Dermis blood vessel endothelial cell (primary cell): ENCODE data around the gene MGMT. TPM values are rescaled to one million over a fixed set of nuclear protein-coding genes. Genes with fewer than 3 reads are reported as not detected.

Experiments used
- DNase-seq: peaks from one replicate; pipeline ENCODE4 v3.0.0; 2010
- total RNA-seq: library from RNA; depleted of rRNA; stranded (reverse); fragments of >200 nt; gene quantifications from 2 replicates; pipeline ENCODE4 v1.2.3, GENCODE V29; 2014

MGMT gene
- total RNA-seq, 1 donor from 2014 or later, result 39.7 TPM

- DNase-seq, result no peak
These were observed 79.1 kb downstream of the MGMT start for GRCh38 chr10:129546106-129546505.

- no peak for DNase-seq
These were observed 80.6 kb downstream of the MGMT start for GRCh38 chr10:129547608-129548007.

DNA sequence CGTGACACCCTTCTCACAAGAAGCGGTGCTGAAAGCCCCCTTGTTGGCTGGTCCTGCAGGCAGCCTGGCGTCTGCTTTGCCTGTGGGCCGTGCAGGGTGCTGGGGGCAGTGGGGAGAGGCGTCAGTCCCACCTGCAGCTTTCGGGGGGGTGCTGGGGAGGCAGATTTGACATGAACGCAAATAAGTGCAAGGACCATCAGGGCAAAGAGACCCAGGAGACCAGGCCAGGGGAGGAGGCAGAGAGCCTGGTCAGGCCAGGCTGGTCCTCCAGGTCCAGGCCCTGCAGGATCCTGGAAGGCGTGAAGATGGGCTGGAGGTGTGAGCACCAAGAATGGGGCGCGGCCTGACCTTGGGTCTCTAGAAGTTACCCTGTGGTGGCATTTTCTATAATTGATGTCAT is 81.6 kb downstream of the MGMT start:
- DNase-seq, result no peak

- no peak for DNase-seq
These were observed 83.0 kb downstream of the MGMT start for GRCh38 chr10:129550076-129550475.

DNA sequence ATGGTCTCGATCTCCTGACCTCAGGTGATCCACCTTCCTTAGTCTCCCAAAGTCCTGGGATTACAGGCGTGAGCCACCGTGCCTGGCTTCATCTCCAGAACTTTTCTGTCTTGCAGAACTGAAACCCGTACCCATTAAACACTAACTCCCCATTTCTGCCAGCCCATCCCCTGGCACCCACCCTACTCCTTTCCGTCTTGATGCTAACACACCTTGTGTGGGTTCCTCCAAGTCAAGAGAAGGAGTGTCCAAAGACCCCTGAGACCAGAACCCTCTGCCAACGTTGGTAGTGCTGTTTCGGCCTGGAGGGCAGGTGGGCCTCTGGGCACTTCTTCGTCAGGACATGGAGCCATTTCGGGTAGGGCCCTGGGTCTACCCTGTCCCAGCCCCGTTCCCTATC is 83.6 kb downstream of the MGMT start:
- DNase-seq, result no peak

- DNase-seq, result no peak
These were observed 85.1 kb downstream of the MGMT start for GRCh38 chr10:129552119-129552518.

- DNase-seq, result no peak
These were observed 86.9 kb downstream of the MGMT start for GRCh38 chr10:129553928-129554327.

GRCh38 chr10:129556316-129556715 is 89.3 kb downstream of the MGMT start:
- no peak for DNase-seq

DNA sequence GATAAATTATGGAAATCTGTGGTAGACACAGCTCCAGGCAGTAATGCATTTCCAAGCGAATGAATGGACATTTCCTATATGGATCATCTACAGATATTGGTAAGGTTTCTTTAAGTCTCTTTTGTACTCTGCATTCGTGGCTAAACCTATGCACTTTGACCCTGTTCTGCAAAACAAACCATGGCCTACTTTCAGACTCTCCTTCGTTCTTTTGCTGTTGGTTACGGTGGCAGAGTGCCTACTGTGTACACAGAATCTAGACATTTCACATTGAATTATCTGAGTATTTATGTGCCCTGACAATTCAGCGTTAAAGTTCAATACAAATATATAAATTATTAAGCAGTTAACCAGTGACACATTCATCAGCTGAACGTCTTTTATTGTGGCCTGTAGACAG is 93.3 kb downstream of the MGMT start:
- DNase-seq, result no peak

DNA sequence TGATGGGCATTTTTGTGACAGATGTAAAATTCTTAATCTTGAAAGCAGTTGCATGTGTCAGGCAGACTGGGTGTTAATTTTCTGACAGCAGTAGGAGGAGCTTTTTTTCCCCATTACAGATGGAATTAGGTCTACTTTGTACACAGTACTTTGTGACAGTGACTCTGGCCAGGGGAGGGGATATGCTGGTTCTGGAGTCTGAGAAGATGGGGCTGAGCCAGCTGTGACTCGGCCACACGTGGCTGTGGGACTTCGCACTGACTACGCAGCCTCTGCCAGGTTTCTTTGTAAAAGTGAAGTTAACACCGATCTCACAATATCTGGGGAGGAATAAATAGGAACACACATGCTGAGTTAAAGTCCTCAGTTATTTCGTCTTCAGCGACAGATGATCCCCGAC is 95.4 kb downstream of the MGMT start:
- DNase-seq, result no peak

DNA sequence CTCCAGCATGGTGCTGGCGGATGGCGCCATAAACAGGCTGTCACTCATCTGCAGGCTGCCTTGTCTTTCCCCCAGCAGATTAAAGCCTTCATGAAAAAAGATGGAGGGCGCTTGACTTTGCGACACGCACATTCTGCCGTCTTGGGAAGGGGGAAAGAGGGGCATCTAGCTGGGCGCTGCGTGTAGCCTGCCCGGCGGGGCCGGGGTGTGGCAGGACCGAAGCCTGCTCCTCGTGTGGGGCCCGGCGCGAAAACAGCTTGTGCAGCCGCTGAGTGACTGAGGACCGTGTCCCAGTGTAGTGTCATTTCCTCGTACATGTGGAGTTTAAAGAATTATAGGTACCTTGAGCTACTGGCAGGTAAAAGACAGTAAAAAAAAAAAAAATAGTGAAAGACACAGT is 97.9 kb downstream of the MGMT start:
- no peak for DNase-seq

- DNase-seq, result no peak
These were observed 101.7 kb downstream of the MGMT start for GRCh38 chr10:129568583-129569344.

- DNase-seq, result no peak
These were observed 103.1 kb downstream of the MGMT start for GRCh38 chr10:129570185-129570584.

GRCh38 chr10:129579228-129579627 is 112.2 kb downstream of the MGMT start:
- no peak for DNase-seq

- DNase-seq, result no peak
These were observed 113.0 kb downstream of the MGMT start for GRCh38 chr10:129580010-129580409.

DNA sequence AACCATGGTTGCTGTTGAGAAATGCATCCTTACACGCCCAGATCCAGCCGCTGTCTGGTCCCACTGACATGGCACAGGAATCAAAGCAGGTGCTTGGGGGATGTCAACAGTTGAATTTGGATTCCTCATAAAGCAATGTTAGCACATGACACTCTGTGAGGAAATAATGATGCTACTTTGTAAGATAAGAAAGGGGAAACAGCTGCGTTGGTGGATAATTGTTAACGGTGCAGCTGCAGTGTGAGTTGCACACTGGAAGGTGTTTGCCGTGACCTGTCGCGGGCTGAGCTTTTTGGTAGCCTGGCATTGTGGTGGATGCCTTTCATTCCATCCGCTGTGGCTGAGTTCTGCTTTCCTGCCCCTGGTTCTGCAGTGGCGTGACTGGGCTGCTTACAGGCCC is 113.9 kb downstream of the MGMT start:
- DNase-seq, result peak; percentile 48

GRCh38 chr10:129581827-129582411 is 114.9 kb downstream of the MGMT start:
- no peak for DNase-seq

- DNase-seq, result no peak
These were observed 116.8 kb downstream of the MGMT start for GRCh38 chr10:129583831-129584230.

DNA sequence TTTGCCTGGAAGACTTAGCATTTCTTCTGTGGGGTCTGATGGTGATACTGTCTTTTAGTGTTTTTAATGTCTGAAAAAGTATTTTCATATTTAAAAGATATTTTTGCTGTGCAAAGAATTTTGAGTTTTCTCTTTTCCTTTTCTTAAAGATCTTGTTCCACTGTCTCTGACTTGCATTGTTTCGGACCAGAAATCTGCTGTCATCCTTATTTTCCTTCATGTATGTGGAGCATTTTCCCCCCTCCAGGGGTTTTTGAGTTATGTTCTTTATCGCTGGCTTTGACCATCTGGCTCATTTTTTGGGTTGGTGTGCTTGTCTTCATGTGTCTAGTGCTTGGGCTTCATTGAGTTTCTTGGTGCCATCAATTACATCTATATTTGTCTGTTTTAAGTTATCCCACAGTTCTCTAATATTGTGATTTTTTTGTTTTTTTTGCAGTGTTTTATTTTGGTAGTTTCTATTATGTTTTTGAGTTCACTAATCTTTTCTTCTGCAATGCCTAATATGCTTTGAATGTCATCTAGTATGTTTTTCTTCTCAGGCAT is 119.9 kb downstream of the MGMT start:
- peak; percentile 13 for DNase-seq

GRCh38 chr10:129589546-129589945 is 122.5 kb downstream of the MGMT start:
- DNase-seq, result no peak

DNA sequence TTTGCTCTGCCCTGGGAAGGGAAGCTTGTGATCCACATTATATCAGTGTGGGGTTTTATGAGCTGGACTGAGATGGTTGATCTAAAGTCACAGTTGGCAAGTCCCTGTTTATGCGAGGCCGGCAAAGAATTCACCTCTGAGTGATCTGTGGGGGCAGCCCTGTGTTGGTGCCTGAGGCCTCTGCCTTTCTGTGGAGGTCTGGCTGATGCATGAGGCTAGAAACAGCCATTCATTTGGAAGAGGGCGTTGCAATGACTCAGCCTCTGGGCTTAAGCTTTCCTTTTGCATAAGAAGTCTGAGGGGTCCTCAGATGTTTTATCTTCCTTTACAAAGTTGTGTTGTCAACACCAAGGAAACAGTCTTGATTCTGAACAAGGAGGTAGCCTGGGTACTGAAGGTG is 126.9 kb downstream of the MGMT start:
- no peak for DNase-seq

DNA sequence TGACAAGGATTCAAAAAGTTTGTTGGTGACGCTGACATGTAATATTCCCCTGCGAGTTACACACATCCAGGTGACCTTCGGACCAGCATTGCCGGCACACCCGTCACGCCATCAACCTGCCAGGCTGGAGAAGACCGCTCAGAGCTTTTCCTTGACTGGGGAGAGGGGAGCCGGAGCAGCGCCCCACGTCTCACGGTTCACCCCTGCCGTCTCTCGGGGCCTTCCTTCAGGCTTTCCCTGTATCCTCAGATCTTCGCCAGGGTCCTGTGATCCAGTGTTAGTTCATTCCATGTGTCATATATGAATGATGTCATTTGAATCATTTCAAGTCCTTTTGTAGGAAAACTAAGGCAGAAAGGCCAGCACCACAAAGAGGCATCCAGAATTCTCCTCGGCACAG is 127.8 kb downstream of the MGMT start:
- DNase-seq, result no peak

- no peak for DNase-seq
These were observed 131.4 kb downstream of the MGMT start for GRCh38 chr10:129598413-129598812.

DNA sequence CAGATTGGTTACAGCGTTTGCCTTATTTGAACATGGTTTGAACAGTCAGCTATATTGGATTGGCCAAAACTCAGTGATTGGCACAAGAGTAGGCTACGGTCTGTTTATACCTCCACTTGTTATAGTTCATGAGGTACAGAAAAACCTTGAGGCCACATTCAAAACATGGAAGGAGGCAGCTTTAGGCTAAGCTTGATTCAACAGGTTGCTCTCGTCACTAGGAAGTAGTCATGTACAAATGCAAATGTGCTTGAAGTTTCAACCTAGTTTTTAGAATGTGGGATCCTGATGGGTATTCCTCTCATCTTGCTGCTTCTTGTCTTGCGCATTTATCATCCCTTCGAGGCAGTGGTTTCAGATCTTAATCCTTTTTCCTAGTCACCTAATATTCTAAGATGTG is 132.1 kb downstream of the MGMT start:
- no peak for DNase-seq
